ENCODE measurements around the gene COL20A1. TPM values are rescaled to one million over a fixed set of nuclear protein-coding genes. Genes with fewer than 3 reads are reported as not detected.

COL20A1 gene
- total and polyA plus RNA-seq, 2 of the 13 experiments (the other 11 are each of a cell fraction or from before 2014, with no cell fraction given), result not detected

- H3K9ac ChIP-seq (ENCODE audit: insufficient read depth, low read depth, low read length), result no peak overlapping the region
- intact Hi-C loops (cut with micrococcal nuclease; ENCODE audit: unreplicated experiment) (no loop called here), in situ Hi-C loops (cut with HindIII; ENCODE audit: extremely low pct_ligation_motif_present, low pct_unique_long_range_greater_than_20kb) (no loop called here)
- H2AFZ ChIP-seq (ENCODE audit: low read length), result no peak overlapping the region
- POLR2A ChIA-PET, result no interaction called here
- DNase-seq (ENCODE audit: low spot score) (no peak), FAIRE-seq (no peak), ATAC-seq (peak; percentile 24)
- no peaks in the 10 kb centered on the region for H3K79me2 ChIP-seq (ENCODE audit: insufficient read depth, low read length)
- WGBS (ENCODE audit: low lambda C conversion rate), result 53% methylated on average over 39 of the region's 50 CpGs
- no peaks in the 10 kb centered on the region for H3K4me1 ChIP-seq (ENCODE audit: insufficient read depth, low read length)
- peaks cover 15 to 69% of the 10 kb centered on the region in 2 experiments for H3K27me3 ChIP-seq (ENCODE audit: control insufficient read depth in 1 of 2, insufficient read depth in 2 of 2, low read length in 2 of 2)
- H3K4me2 ChIP-seq (ENCODE audit: low read depth, low read length), result no peak overlapping the region
- no TSS peak for BruUV-seq (replicated peaks)
- TF ChIP-seq LCORL (IDR thresholded peaks at IDR 0.05) (no peak), LCORL (CRISPR knock-in tag; IDR thresholded peaks at IDR 0.05) (0 out of 2 replicates have a peak, but pooled peaks have one; percentile 9), NR2F6 (IDR thresholded peaks at IDR 0.05) (no peak), NR2F6 (CRISPR knock-in tag; IDR thresholded peaks at IDR 0.05) (no peak), MTF2 (CRISPR knock-in tag; IDR thresholded peaks at IDR 0.05; ENCODE audit: borderline replicate concordance) (0 out of 2 replicates have a peak, but pooled peaks have one; percentile 21), HOXA5 (CRISPR knock-in tag; IDR thresholded peaks at IDR 0.05) (no peak), ARHGAP35 (CRISPR knock-in tag; IDR thresholded peaks at IDR 0.05; ENCODE audit: borderline replicate concordance) (no peak)
- H3K9me3 ChIP-seq (ENCODE audit: low read length), result no peaks in the 10 kb centered on the region
- CTCF ChIA-PET (ENCODE audit: low intra/inter-chr PET ratio, low total read pairs), result no interaction called here
- H3K4me3 ChIP-seq (replicated peaks in 1 of 3; ENCODE audit: insufficient read depth in 1 of 3, low read depth in 2 of 3, low read length in 3 of 3), result no peak overlapping the region
- no peaks in the 10 kb centered on the region; the same call in 1 of the 2 replicates for H4K20me1 ChIP-seq (ENCODE audit: insufficient read depth, low read length)
- no peak overlapping the region for H3K27ac ChIP-seq (ENCODE audit: extremely low read length, insufficient read depth, low read length)
- no peaks in the 10 kb centered on the region for H3K36me3 ChIP-seq (replicated peaks in 1 of 2; ENCODE audit: control insufficient read depth in 1 of 2, insufficient read depth in 2 of 2, low read length in 2 of 2)
Measured at GRCh38 chr20:63346131-63347080, 53.4 kb downstream of the COL20A1 start.

GRCh38 chr20:63347081-63347741 is 54.2 kb downstream of the COL20A1 start:
- no peak overlapping the region for H2AFZ ChIP-seq (ENCODE audit: low read length)
- H4K20me1 ChIP-seq (ENCODE audit: insufficient read depth, low read length), result no peaks in the 10 kb centered on the region; the same call in 1 of the 2 replicates
- H3K9ac ChIP-seq (ENCODE audit: insufficient read depth, low read depth, low read length), result no peak overlapping the region
- ATAC-seq (no peak), DNase-seq (ENCODE audit: low spot score) (no peak), FAIRE-seq (no peak)
- intact Hi-C loops (cut with micrococcal nuclease; ENCODE audit: unreplicated experiment), result no loop called here
- ChIA-PET POLR2A (no interaction called here), CTCF (ENCODE audit: low intra/inter-chr PET ratio, low total read pairs) (no interaction called here)
- no peaks in the 10 kb centered on the region for H3K4me1 ChIP-seq (ENCODE audit: insufficient read depth, low read length)
- no peak overlapping the region for H3K4me2 ChIP-seq (ENCODE audit: low read depth, low read length)
- no peaks in the 10 kb centered on the region for H3K9me3 ChIP-seq (ENCODE audit: low read length)
- in situ Hi-C loops (cut with HindIII; ENCODE audit: extremely low pct_ligation_motif_present, low pct_unique_long_range_greater_than_20kb), result no loop called here
- 51% methylated on average over 24 of the region's 33 CpGs for whole genome bisulfite sequencing (ENCODE audit: low lambda C conversion rate)
- BruUV-seq (replicated peaks), result no TSS peak
- H3K36me3 ChIP-seq (replicated peaks in 1 of 2; ENCODE audit: control insufficient read depth in 1 of 2, insufficient read depth in 2 of 2, low read length in 2 of 2), result no peaks in the 10 kb centered on the region
- no peak overlapping the region for H3K27ac ChIP-seq (ENCODE audit: extremely low read length, insufficient read depth, low read length)
- no peak overlapping the region for H3K4me3 ChIP-seq (replicated peaks in 1 of 3; ENCODE audit: insufficient read depth in 1 of 3, low read depth in 2 of 3, low read length in 3 of 3)
- peaks cover 15 to 62% of the 10 kb centered on the region in 2 experiments for H3K27me3 ChIP-seq (ENCODE audit: control insufficient read depth in 1 of 2, insufficient read depth in 2 of 2, low read length in 2 of 2)
- H3K79me2 ChIP-seq (ENCODE audit: insufficient read depth, low read length), result no peaks in the 10 kb centered on the region
- 0 out of 2 replicates have a peak, but pooled peaks have one; percentile 29 for TF ChIP-seq PCBP1 (IDR thresholded peaks at IDR 0.05; ENCODE audit: borderline replicate concordance, low read depth, low read length)
- TF ChIP-seq ZNF136 (CRISPR knock-in tag; IDR thresholded peaks at IDR 0.05; ENCODE audit: low read depth), result no peak
- no peak for TF ChIP-seq RXRA (CRISPR knock-in tag; IDR thresholded peaks at IDR 0.05)
- TF ChIP-seq, protein P1, sequence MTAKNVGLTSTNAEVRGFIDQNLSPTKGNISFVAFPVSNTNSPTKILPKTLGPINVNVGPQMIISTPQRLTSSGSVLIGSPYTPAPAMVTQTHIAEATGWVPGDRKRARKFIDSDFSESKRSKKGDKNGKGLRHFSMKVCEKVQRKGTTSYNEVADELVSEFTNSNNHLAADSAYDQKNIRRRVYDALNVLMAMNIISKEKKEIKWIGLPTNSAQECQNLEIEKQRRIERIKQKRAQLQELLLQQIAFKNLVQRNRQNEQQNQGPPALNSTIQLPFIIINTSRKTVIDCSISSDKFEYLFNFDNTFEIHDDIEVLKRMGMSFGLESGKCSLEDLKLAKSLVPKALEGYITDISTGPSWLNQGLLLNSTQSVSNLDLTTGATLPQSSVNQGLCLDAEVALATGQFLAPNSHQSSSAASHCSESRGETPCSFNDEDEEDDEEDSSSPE (CRISPR knock-in tag; IDR thresholded peaks at IDR 0.05), result no peak
- TF ChIP-seq, protein P2, sequence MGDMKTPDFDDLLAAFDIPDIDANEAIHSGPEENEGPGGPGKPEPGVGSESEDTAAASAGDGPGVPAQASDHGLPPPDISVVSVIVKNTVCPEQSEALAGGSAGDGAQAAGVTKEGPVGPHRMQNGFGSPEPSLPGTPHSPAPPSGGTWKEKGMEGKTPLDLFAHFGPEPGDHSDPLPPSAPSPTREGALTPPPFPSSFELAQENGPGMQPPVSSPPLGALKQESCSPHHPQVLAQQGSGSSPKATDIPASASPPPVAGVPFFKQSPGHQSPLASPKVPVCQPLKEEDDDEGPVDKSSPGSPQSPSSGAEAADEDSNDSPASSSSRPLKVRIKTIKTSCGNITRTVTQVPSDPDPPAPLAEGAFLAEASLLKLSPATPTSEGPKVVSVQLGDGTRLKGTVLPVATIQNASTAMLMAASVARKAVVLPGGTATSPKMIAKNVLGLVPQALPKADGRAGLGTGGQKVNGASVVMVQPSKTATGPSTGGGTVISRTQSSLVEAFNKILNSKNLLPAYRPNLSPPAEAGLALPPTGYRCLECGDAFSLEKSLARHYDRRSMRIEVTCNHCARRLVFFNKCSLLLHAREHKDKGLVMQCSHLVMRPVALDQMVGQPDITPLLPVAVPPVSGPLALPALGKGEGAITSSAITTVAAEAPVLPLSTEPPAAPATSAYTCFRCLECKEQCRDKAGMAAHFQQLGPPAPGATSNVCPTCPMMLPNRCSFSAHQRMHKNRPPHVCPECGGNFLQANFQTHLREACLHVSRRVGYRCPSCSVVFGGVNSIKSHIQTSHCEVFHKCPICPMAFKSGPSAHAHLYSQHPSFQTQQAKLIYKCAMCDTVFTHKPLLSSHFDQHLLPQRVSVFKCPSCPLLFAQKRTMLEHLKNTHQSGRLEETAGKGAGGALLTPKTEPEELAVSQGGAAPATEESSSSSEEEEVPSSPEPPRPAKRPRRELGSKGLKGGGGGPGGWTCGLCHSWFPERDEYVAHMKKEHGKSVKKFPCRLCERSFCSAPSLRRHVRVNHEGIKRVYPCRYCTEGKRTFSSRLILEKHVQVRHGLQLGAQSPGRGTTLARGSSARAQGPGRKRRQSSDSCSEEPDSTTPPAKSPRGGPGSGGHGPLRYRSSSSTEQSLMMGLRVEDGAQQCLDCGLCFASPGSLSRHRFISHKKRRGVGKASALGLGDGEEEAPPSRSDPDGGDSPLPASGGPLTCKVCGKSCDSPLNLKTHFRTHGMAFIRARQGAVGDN (CRISPR knock-in tag; IDR thresholded peaks at IDR 0.05), result 0 out of 2 replicates have a peak, but pooled peaks have one; percentile 13
